K562 (cell line): ENCODE measurements around the gene ELOVL2. TPM values are rescaled to one million over a fixed set of nuclear protein-coding genes. Genes with fewer than 3 reads are reported as not detected.

Experiments
- ATAC-seq: fragments of 200-7000 bp; cut with Tn5 transposase; 3 replicates; pipeline ENCODE4 v1.9.1; 2020; ENCODE audit warnings: moderate library complexity
- BruUV-seq: library from RNA; stranded (reverse); fragments of 400-500 nt; replicated peaks from 2 replicates; lab custom pipeline; 2021; lab: Mats Ljungman, UMichigan
- CTCF ChIA-PET: fragments of 300-600 bp; formaldehyde crosslinking; extraction: SDS; loops from one replicate; lab custom pipeline; 2021; ENCODE audit warnings: low intra/inter-chr PET ratio; lab: Yijun Ruan, JAX
- POLR2A ChIA-PET: fragments of 300-600, 350-650 bp; sonication (Branson Sonifier 250); formaldehyde crosslinking; extraction: SDS; loops from one replicate; lab custom pipeline; 2021; ENCODE audit warnings: antibody characterized with exemption, inconsistent platforms; lab: Yijun Ruan, JAX
- DNase-seq, 4 experiments: peaks; one replicate each; pipeline versions ENCODE4 v3.0.0 to v3.0.0-alpha.2; 2011 to 2018; ENCODE audit warnings: low spot score in 3 of 4, mixed read lengths in 3 of 4; ENCODE audit errors: extremely low read depth in 1 of 4
- FAIRE-seq: peaks from 2 replicates; lab custom pipeline; 2011; peaks lifted over from hg19 to GRCh38; lab: Jason Lieb, UNC
- H2AFZ ChIP-seq: 2 replicates; pipeline ENCODE4 v1.6.0; 2011; ENCODE audit warnings: low read depth, low read length, control low read depth, inconsistent platforms
- H3K27ac ChIP-seq: fragments of 200-600 bp; 3 replicates; pipeline ENCODE4 v1.8.0; 2011; ENCODE audit warnings: low read depth, mild to moderate bottlenecking, control low read depth, inconsistent platforms, low read length, moderate library complexity, mixed read lengths; ENCODE audit errors: extremely low read depth
- H3K27me3 ChIP-seq, 2 experiments: fragments of 300-600 bp in 1 of 2; 2 replicates in 1 of 2; 3 replicates in 1 of 2; pipeline versions ENCODE4 v1.6.0 to v1.8.0; 2011; ENCODE audit warnings: inconsistent platforms in 2 of 2, low read length in 2 of 2, mild to moderate bottlenecking in 1 of 2, mixed read lengths in 1 of 2, moderate library complexity in 1 of 2; ENCODE audit not compliant: control insufficient read depth in 2 of 2, insufficient read depth in 2 of 2
- H3K36me3 ChIP-seq: fragments of 300-600 bp; 3 replicates; pipeline ENCODE4 v1.8.0; 2011; ENCODE audit warnings: mild to moderate bottlenecking, low read length, inconsistent platforms; ENCODE audit not compliant: control insufficient read depth, insufficient read depth
- H3K4me1 ChIP-seq, 2 experiments: fragments of 200-600 bp in 1 of 2; replicated peaks in 1 of 2; 2 replicates in 1 of 2; 3 replicates in 1 of 2; pipeline versions ENCODE4 v1.5.1 to v1.8.0; 2011; ENCODE audit warnings: inconsistent platforms in 2 of 2, low read length in 2 of 2, mild to moderate bottlenecking in 1 of 2, mixed read lengths in 1 of 2, moderate library complexity in 1 of 2; ENCODE audit not compliant: control insufficient read depth in 2 of 2, insufficient read depth in 2 of 2
- H3K4me2 ChIP-seq: 2 replicates; pipeline ENCODE4 v1.6.1; 2011; ENCODE audit warnings: low read length, control low read depth, inconsistent platforms, mixed read lengths; ENCODE audit not compliant: insufficient read depth
- H3K4me3 ChIP-seq: fragments of 200-600 bp; sonication (generic), shearing (Covaris generic); 2 replicates; pipeline ENCODE4 v1.5.1; 2016; ENCODE audit warnings: control low read depth, inconsistent platforms
- H3K79me2 ChIP-seq: fragments of 200-600 bp; 3 replicates; pipeline ENCODE4 v1.8.0; 2011; ENCODE audit warnings: low read length, inconsistent platforms; ENCODE audit not compliant: control insufficient read depth, insufficient read depth
- H3K9ac ChIP-seq, 2 experiments: 2 replicates each; pipeline versions ENCODE4 v1.6.0 to v1.6.1; 2011; ENCODE audit warnings: low read depth in 2 of 2, low read length in 2 of 2, control low read depth in 1 of 2, inconsistent platforms in 1 of 2, mild to moderate bottlenecking in 1 of 2, mixed read lengths in 1 of 2; ENCODE audit not compliant: insufficient read depth in 1 of 2
- H3K9me1 ChIP-seq: one replicate; pipeline ENCODE4 v1.6.0; 2011; ENCODE audit warnings: inconsistent platforms, mild to moderate bottlenecking, low read length, moderate library complexity; ENCODE audit not compliant: control insufficient read depth, insufficient read depth
- H3K9me3 ChIP-seq: replicated peaks from 2 replicates; pipeline ENCODE4 v1.5.1; 2011; ENCODE audit warnings: low read depth, low read length, inconsistent platforms; ENCODE audit not compliant: control insufficient read depth, insufficient read depth
- H4K20me1 ChIP-seq: replicated peaks from 2 replicates; pipeline ENCODE4 v1.6.1; 2011; ENCODE audit warnings: low read length, inconsistent platforms, mixed read lengths; ENCODE audit not compliant: control insufficient read depth, insufficient read depth
- EZH2 ChIP-seq: IDR thresholded peaks from 2 replicates; pipeline ENCODE4 v1.6.1; 2012; ENCODE audit warnings: low read depth, mild to moderate bottlenecking, inconsistent platforms, low read length, borderline replicate concordance
- HDAC6 ChIP-seq: IDR thresholded peaks from 2 replicates; pipeline ENCODE4 v1.6.1; 2012; ENCODE audit warnings: low read depth, mild to moderate bottlenecking, control low read depth, inconsistent platforms, low read length, moderate library complexity
- HNRNPUL1 ChIP-seq: fragments of 200-400 bp; formaldehyde crosslinking; IDR thresholded peaks from 2 replicates; pipeline ENCODE4 v1.6.1; 2017; ENCODE audit warnings: low read length
- PBX2 ChIP-seq, 2 experiments: IDR thresholded peaks in 1 of 2; conservative IDR thresholded peaks in 1 of 2; 2 replicates each; pipeline ENCODE4 v1.6.1; 2016; ENCODE audit warnings: low read depth in 2 of 2, mild to moderate bottlenecking in 1 of 2, missing compliant biosample characterization in 1 of 2, missing genetic modification characterization in 1 of 2, moderate library complexity in 1 of 2
- ZNF24 ChIP-seq: fragments of 450-650 bp; IDR thresholded peaks from 2 replicates; pipeline ENCODE4 v1.6.1; 2016
- ZZZ3 ChIP-seq: fragments of 450-650 bp; IDR thresholded peaks from 2 replicates; pipeline ENCODE4 v1.6.1; 2016; ENCODE audit warnings: antibody characterized with exemption, mild to moderate bottlenecking, moderate library complexity
- WGBS: fragments of 100-300 bp; shearing (Covaris generic); methylation state at CpG from one replicate; pipeline ENCODE4 v1.1.6; 2016; ENCODE audit warnings: low coverage, mixed read lengths; ENCODE audit not compliant: insufficient coverage; ENCODE audit errors: missing lambda C conversion rate; 5-methylcytosine and 5-hydroxymethylcytosine counted together
- in situ Hi-C: fragments of 300-500 bp; cut with MboI; formaldehyde crosslinking; loops from 4 replicates; pipeline ENCODE4 v1.15.0; 2018; ENCODE audit warnings: inconsistent platforms, mixed read lengths
- intact Hi-C: fragments of 100-400 bp; cut with micrococcal nuclease; formaldehyde crosslinking; loops from 2 replicates; pipeline ENCODE4 v1.14.2; 2022
- polyA plus RNA-seq, 8 experiments: library from polyadenylated mRNA; depleted of rRNA in 4 of 8; stranded (reverse) in 5 of 8; unstranded in 3 of 8; fragments of >200 nt; fragmentation: Nextera tagmentation in 2 of 8; fragmentation: Illumina TruSeq in 1 of 8; extraction: Ambion mirVana in 2 of 8; extraction: Trizol in 1 of 8; gene quantifications; 2 replicates each; pipeline versions ENCODE4 v1.2.1 to v1.2.3, GENCODE V29; 2011 to 2014; ENCODE audit warnings: inconsistent platforms in 1 of 8, missing spikeins in 1 of 8
- total RNA-seq, 7 experiments: library from RNA; depleted of rRNA in 6 of 7; stranded (reverse); fragments of >200 nt in 6 of 7; fragmentation: Illumina TruSeq in 2 of 7; extraction: Trizol in 2 of 7; gene quantifications; 2 replicates each; pipeline versions ENCODE4 v1.2.1 to v1.2.3, GENCODE V29; 2011 to 2021; ENCODE audit warnings: low replicate concordance in 1 of 7
- TF ChIP-seq, protein P1 (sequence below), 2 experiments: fragments of 450-650 bp in 1 of 2; IDR thresholded peaks; 2 replicates each; pipeline ENCODE4 v1.6.1; 2011 to 2017; ENCODE audit warnings: low read depth in 2 of 2, antibody characterized with exemption in 1 of 2, borderline replicate concordance in 1 of 2, low read length in 1 of 2, mild to moderate bottlenecking in 1 of 2, mixed read lengths in 1 of 2; ENCODE audit not compliant: control insufficient read depth in 1 of 2
- TF ChIP-seq, protein P2 (sequence below): fragments of 450-650 bp; conservative IDR thresholded peaks from 2 replicates; pipeline ENCODE4 v1.6.1; 2016; ENCODE audit warnings: missing genetic modification characterization, low read depth, mild to moderate bottlenecking, missing compliant biosample characterization, moderate library complexity

ELOVL2 gene
- total and polyA plus RNA-seq, 9 of the 15 experiments (the other 6 are each of a cell fraction or from before 2014, with no cell fraction given), result 0.05 to 0.96 (median 0.31) TPM

DNA sequence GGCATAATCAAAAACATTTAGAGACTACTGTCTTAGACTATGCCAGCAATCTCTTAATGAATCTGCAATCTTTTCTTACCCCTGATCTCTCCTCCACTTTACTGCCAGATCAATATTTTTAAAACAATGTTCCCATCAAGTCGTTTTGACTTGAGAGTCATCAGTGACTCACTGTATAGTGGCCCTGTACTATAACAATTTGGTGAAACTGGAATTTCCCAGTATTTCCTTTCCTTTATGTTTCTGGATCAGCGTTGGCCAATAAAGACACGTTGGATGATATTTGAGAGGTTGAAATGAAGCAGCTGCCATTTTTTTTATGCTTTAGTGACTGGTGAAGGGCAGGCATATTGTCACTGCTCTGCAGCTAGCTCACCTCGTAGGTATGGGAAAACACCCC, 39.4 kb upstream of the ELOVL2 start:
- H3K9me1 ChIP-seq, result no peaks in the 10 kb centered on the region
- no peaks in the 10 kb centered on the region for H3K79me2 ChIP-seq
- CTCF ChIA-PET, result no interaction called here
- H2AFZ ChIP-seq, result no peak overlapping the region
- no peak; the same call in 2 of the 3 replicates for ATAC-seq
- H3K27me3 ChIP-seq, result no peaks in the 10 kb centered on the region
- in situ Hi-C loops (no loop called here), intact Hi-C loops (no loop called here)
- DNase-seq, result no peak
- no peak overlapping the region for H3K27ac ChIP-seq
- no peaks in the 10 kb centered on the region for H3K36me3 ChIP-seq
- H4K20me1 ChIP-seq, result no peaks in the 10 kb centered on the region
- 25% methylated on average over 4 of the region's 4 CpGs for WGBS
- H3K9me3 ChIP-seq, result no peaks in the 10 kb centered on the region
- H3K4me3 ChIP-seq, result no peak overlapping the region
- TF ChIP-seq EZH2, result no peak
- TF ChIP-seq ZNF24, result no peak
- no peak for FAIRE-seq
- H3K9ac ChIP-seq, result no peak overlapping the region
- H3K4me1 ChIP-seq, result no peaks in the 10 kb centered on the region
- no TSS peak for BruUV-seq
- no peak overlapping the region for H3K4me2 ChIP-seq
- POLR2A ChIA-PET, result no interaction called here

- WGBS, result 28% methylated on average over 3 of the region's 3 CpGs
- Histone ChIP-seq H3K36me3 (no peaks in the 10 kb centered on the region), H3K4me1 (no peaks in the 10 kb centered on the region; a peak in 1 of 5 replicates), H3K9ac (no peak overlapping the region), H3K79me2 (no peaks in the 10 kb centered on the region), H3K27me3 (no peaks in the 10 kb centered on the region), H3K27ac (no peak overlapping the region), H4K20me1 (no peaks in the 10 kb centered on the region), H3K9me3 (no peaks in the 10 kb centered on the region), H3K9me1 (no peaks in the 10 kb centered on the region), H3K4me2 (no peak overlapping the region), H3K4me3 (no peak overlapping the region), H2AFZ (no peak overlapping the region)
- POLR2A ChIA-PET, result interaction anchor here (0.5 to 1.8 kb wide), 5 partner anchors 11 to 304 kb away, joined by 3 to 16 read pairs (median 5); partner anchors contain the start of gene SMIM13
- no TSS peak for BruUV-seq
- in situ Hi-C loops (no loop called here), intact Hi-C loops (no loop called here)
- DNase-seq (no peak), ATAC-seq (no peak), FAIRE-seq (no peak)
- CTCF ChIA-PET, result no interaction called here
- TF ChIP-seq HDAC6 (no peak), PBX2 (CRISPR knock-in tag; IDR thresholded peaks at IDR 0.05; ENCODE audit: low read depth) (no peak), PBX2 (tag; conservative IDR thresholded peaks at IDR 0.05; ENCODE audit: low read depth) (no peak), ZZZ3 (no peak), HNRNPUL1 (no peak)
- TF ChIP-seq, protein P1, sequence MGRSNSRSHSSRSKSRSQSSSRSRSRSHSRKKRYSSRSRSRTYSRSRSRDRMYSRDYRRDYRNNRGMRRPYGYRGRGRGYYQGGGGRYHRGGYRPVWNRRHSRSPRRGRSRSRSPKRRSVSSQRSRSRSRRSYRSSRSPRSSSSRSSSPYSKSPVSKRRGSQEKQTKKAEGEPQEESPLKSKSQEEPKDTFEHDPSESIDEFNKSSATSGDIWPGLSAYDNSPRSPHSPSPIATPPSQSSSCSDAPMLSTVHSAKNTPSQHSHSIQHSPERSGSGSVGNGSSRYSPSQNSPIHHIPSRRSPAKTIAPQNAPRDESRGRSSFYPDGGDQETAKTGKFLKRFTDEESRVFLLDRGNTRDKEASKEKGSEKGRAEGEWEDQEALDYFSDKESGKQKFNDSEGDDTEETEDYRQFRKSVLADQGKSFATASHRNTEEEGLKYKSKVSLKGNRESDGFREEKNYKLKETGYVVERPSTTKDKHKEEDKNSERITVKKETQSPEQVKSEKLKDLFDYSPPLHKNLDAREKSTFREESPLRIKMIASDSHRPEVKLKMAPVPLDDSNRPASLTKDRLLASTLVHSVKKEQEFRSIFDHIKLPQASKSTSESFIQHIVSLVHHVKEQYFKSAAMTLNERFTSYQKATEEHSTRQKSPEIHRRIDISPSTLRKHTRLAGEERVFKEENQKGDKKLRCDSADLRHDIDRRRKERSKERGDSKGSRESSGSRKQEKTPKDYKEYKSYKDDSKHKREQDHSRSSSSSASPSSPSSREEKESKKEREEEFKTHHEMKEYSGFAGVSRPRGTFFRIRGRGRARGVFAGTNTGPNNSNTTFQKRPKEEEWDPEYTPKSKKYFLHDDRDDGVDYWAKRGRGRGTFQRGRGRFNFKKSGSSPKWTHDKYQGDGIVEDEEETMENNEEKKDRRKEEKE (IDR thresholded peaks at IDR 0.05; ENCODE audit: borderline replicate concordance in 1 of 2, control insufficient read depth in 1 of 2, low read depth in 2 of 2, low read length in 1 of 2), result no peak
- TF ChIP-seq, protein P2, sequence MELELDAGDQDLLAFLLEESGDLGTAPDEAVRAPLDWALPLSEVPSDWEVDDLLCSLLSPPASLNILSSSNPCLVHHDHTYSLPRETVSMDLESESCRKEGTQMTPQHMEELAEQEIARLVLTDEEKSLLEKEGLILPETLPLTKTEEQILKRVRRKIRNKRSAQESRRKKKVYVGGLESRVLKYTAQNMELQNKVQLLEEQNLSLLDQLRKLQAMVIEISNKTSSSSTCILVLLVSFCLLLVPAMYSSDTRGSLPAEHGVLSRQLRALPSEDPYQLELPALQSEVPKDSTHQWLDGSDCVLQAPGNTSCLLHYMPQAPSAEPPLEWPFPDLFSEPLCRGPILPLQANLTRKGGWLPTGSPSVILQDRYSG (tag), result no peak
These were observed 36.2 kb upstream of the ELOVL2 start for GRCh38 chr6:11080296-11080695.
